Measurements from ENCODE around the gene SLC16A12.
"Not testable (repeated sequence)": the region's sequence is repeated elsewhere in the genome, so short reads cannot be mapped to it uniquely, and the experiment has no call there.

Gene SLC16A12

GRCh38 chr10:89470628-89471027, 64.8 kb downstream of the SLC16A12 start:
- DNase-seq (ENCODE audit: low read depth in 2 of 2) = no peak

GRCh38 chr10:89469517-89469916, 65.9 kb downstream of the SLC16A12 start:
- DNase-seq (ENCODE audit: low read depth in 2 of 2) = no peak

- no peak for DNase-seq (ENCODE audit: low read depth in 2 of 2)
Observed at GRCh38 chr10:89468191-89468965, 67.0 kb downstream of the SLC16A12 start.

- no peak for DNase-seq (ENCODE audit: low read depth in 2 of 2)
Observed at GRCh38 chr10:89466599-89467035, 68.8 kb downstream of the SLC16A12 start.

- DNase-seq (ENCODE audit: low read depth in 2 of 2) = no peak
Observed at GRCh38 chr10:89465196-89465595, 70.2 kb downstream of the SLC16A12 start.

- DNase-seq (ENCODE audit: low read depth in 2 of 2) = no peak
Observed at GRCh38 chr10:89463846-89464537, 71.4 kb downstream of the SLC16A12 start.

GRCh38 chr10:89458784-89459183, 76.6 kb downstream of the SLC16A12 start:
- DNase-seq (ENCODE audit: low read depth in 2 of 2) = no peak

GRCh38 chr10:89458291-89458690, 77.1 kb downstream of the SLC16A12 start:
- DNase-seq (ENCODE audit: low read depth in 2 of 2) = peak; percentile 57 to 59

- DNase-seq (ENCODE audit: low read depth in 2 of 2) = no peak
Observed at GRCh38 chr10:89454561-89455347, 80.6 kb downstream of the SLC16A12 start.

- no peak for DNase-seq (ENCODE audit: low read depth in 2 of 2)
Observed at GRCh38 chr10:89452193-89452592, 83.2 kb downstream of the SLC16A12 start.

- DNase-seq (ENCODE audit: low read depth in 2 of 2) = no peak
Observed at GRCh38 chr10:89450901-89451300, 84.5 kb downstream of the SLC16A12 start.

- DNase-seq (ENCODE audit: low read depth in 2 of 2) = not testable (repeated sequence)
Observed at GRCh38 chr10:89444819-89445218, 90.6 kb downstream of the SLC16A12 start.

GRCh38 chr10:89442289-89442688, 93.1 kb downstream of the SLC16A12 start:
- no peak for DNase-seq (ENCODE audit: low read depth in 2 of 2)

GRCh38 chr10:89440226-89441009, 95.0 kb downstream of the SLC16A12 start:
- no peak for DNase-seq (ENCODE audit: low read depth in 2 of 2)

- DNase-seq (ENCODE audit: low read depth in 2 of 2) = no peak
Observed at GRCh38 chr10:89438525-89438924, 96.9 kb downstream of the SLC16A12 start.

- DNase-seq (ENCODE audit: low read depth in 2 of 2) = peak; percentile 32 to 42
Observed at GRCh38 chr10:89431977-89432376, 103.4 kb downstream of the SLC16A12 start.

GRCh38 chr10:89428877-89429276, 106.5 kb downstream of the SLC16A12 start:
- no peak for DNase-seq (ENCODE audit: low read depth in 2 of 2)

GRCh38 chr10:89427629-89428028, 107.8 kb downstream of the SLC16A12 start:
- DNase-seq (ENCODE audit: low read depth in 2 of 2) = peak; percentile 53 to 57

- DNase-seq (ENCODE audit: low read depth in 2 of 2) = peak in 1 of 2 experiments; percentile 21
Observed at GRCh38 chr10:89426230-89426868, 109.0 kb downstream of the SLC16A12 start.

- no peak for DNase-seq (ENCODE audit: low read depth in 2 of 2)
Observed at GRCh38 chr10:89425000-89425399, 110.4 kb downstream of the SLC16A12 start.

GRCh38 chr10:89421018-89421476, 114.3 kb downstream of the SLC16A12 start:
- no peak for DNase-seq (ENCODE audit: low read depth in 2 of 2)
